Daoy (cell line): ENCODE data around the gene CASQ2. TPM values are rescaled to one million over a fixed set of nuclear protein-coding genes. Genes with fewer than 3 reads are reported as not detected.
A peak's percentile ranks its signal among the peaks of the same experiment; 100 is the strongest.

Experiments
- DNase-seq: peaks from one replicate; pipeline ENCODE4 v3.0.0-alpha.2; 2015; ENCODE audit warnings: low read depth
- total RNA-seq: library from RNA; depleted of rRNA; stranded (reverse); fragments of >200 nt; shearing (Covaris generic); gene quantifications from 2 replicates; pipeline ENCODE4 v1.2.3, GENCODE V29; 2014; rRNA removed

Gene CASQ2
- 0.29 TPM in 1 of 2 replicates, not detected in the other for total RNA-seq

- no peak for DNase-seq
Observed at GRCh38 chr1:115768549-115768948, at the start of gene CASQ2. Gene CASQ2, minus strand, starts transcription at chr1:115768714. Its CDS starts 173 bp downstream, at chr1:115768541.

DNA sequence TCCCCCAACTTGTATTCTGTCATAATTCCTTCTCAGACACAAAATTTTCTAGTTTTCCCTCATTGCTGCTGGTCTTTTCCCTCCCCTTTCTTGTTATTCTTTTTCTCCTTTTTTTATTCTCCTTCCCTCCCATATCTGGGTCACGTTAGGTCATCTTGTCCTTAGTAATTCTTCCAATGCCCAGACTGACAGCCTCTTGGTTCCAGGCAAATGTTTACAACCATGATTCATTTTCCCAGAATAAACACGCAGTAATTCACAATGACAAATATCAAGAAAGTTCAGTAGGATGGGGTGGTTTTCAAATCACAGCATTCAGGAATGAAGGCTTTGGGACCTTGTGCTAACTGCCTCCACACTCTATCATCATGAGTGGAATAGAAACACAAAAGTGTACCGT is 47.2 kb upstream of the CASQ2 start:
- no peak for DNase-seq

GRCh38 chr1:115814685-115815398 is 46.3 kb upstream of the CASQ2 start:
- DNase-seq = no peak

DNA sequence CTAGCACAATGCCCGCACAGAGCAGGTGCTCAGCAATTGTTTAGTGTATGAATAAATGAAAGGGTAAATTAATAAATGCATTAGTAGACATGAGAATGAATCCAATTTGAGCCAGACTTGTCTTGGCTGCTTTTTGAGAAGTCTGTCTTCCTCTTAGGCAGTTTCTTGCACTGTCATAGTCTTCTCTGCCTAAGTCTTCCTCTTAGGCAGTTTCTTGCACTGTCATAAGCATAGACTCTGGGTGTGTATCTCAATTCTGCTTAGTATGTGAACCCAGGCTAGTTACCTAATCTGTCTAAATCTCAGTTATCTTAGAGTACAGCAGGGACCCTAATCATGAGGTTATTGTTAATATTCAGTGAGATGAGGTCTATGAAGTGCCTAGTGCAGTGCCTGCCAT is 45.2 kb upstream of the CASQ2 start:
- DNase-seq = no peak

- no peak for DNase-seq
Observed at GRCh38 chr1:115811140-115811828, 42.8 kb upstream of the CASQ2 start.

GRCh38 chr1:115810609-115811008 is 42.1 kb upstream of the CASQ2 start:
- DNase-seq = no peak

DNA sequence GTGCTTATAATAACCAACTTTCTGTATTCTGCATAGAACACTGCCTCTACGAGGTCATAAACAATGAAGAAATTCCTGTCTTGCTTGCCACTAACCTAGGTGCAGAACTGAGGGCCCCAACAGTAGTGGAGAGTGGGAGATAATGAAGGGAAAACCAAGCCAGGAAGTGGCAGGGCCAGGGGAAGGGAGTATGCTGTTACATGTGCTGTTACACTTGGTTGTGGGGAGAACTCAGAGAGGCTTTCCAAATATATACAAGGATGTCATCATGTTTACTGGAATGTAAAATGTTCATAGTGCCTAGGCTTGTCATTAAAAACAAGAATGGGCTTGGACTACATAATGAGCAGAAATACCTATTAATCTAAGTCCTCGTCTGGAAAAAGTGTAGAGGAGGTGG is 41.3 kb upstream of the CASQ2 start:
- DNase-seq = no peak

GRCh38 chr1:115809076-115809475 is 40.6 kb upstream of the CASQ2 start:
- DNase-seq = no peak

GRCh38 chr1:115807723-115808122 is 39.2 kb upstream of the CASQ2 start:
- peak; percentile 80 for DNase-seq

GRCh38 chr1:115805597-115805996 is 37.1 kb upstream of the CASQ2 start:
- no peak for DNase-seq

- DNase-seq = no peak
Observed at GRCh38 chr1:115802416-115802815, 33.9 kb upstream of the CASQ2 start.

GRCh38 chr1:115797486-115797885 is 29.0 kb upstream of the CASQ2 start:
- no peak for DNase-seq

GRCh38 chr1:115796897-115797296 is 28.4 kb upstream of the CASQ2 start:
- DNase-seq = no peak

DNA sequence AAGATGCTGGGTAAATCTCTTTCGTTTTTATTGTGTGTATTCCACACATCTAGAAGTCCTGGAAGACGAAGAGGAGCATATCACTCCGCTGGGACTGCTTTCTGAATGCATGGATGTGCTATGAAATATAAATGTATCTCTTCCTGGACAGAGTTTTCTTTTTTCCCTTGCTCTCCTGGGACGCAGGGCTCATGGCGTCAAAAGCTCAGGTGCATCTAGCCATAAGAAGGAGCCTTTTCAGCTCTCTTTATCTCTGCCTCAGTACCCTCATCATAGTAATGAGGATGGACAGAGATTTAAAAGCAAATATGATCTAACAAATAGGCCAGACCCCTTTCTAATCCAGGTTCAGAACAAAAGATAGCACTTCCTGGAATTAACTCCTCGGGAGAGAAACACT is 27.5 kb upstream of the CASQ2 start:
- DNase-seq = no peak

DNA sequence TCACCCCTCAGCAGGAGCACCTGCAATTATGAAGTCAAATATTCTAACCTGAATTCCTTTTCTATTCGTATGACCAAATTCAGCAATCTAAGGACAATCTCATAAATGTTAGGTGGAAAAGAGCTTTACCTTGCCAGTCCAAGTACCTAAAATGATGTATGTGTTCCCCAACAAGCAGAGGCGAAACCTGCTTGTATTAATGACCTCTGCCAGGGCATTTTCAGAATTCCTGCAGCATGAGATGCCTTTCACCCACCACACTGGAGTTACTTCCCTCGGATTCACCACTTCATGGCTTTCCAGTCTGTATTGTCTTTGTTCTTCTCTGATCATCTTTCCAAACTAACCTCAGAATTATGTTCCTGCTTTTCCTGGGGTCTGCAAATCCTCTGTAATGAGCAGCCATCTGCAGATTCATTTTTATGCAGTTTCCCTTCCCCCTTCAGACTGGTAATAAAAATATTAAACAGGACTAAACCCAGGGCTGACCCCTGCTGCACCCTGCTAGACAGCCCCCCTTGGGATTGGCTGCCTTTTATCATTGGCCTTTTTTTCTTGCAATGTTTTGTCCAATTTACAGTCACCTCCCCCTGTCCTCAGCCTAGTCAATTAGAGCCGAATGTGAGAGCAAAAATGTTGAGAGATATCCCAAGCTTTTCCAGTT is 26.6 kb upstream of the CASQ2 start:
- no peak for DNase-seq

DNA sequence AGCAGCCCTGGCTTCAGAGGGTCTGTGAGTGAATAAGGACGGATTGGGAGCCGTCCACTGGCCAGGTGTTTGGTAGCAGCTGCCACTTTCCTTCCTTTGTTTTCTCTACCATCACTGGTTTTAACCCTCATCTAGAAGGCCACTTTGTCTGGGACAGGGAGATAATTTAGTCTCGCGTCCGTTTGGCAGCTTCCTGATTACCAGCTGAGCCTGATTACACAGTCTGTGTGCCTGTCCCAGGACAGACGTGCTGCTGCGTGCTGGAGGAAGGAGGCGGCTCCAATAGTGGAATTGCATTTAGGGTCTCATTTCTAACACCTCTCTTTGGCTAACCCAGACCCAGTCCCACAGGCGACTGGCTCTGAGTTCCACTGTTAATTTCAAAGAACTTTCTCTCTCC is 24.6 kb upstream of the CASQ2 start:
- no peak for DNase-seq

DNA sequence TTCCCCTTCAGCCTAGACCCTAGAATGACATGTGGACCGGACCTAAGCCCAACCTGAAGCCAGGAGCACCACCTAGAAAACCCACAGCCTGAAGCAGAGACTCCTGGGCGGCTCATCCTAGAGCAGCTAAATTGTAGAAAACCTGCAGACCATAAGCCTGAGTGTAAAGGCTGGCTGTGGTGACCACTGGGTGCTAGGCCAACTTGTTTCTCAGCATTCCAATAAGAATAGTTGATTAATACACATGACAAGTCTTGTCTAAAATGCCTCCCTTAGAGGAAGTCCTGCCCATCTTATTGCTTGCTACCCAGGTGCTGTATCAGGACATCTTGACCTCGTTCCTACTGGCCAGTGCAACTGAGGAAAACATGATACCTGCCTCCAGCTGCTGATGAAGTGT is 23.3 kb upstream of the CASQ2 start:
- DNase-seq = no peak

DNA sequence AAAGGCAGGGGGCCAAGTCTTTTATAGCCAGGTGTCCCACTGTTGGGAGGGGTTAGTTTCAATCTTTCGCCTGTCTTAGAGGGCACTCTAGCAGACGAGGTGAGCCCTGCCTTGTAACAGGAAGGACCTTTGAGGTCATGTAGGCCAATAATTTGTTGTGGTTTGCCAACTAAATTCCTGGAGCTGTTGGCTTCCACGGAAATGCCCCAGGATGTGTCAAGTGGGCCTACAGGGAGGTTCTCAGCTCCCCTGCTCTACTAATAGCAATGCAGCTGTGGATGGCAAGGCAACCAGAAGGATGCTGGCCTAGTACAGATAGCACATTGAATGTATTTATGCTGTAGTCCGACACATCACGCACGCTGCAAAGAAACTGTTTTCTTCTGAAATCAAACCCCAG is 22.3 kb upstream of the CASQ2 start:
- DNase-seq = no peak

GRCh38 chr1:115790356-115790755 is 21.8 kb upstream of the CASQ2 start:
- DNase-seq = no peak

- no peak for DNase-seq
Observed at GRCh38 chr1:115783311-115783710, 14.8 kb upstream of the CASQ2 start.

- DNase-seq = peak; percentile 81
Observed at GRCh38 chr1:115782571-115783281, 14.2 kb upstream of the CASQ2 start.

- no peak for DNase-seq
Observed at GRCh38 chr1:115781851-115782250, 13.3 kb upstream of the CASQ2 start.
